BE2C (cell line): Measurements from ENCODE around the gene ESRP2.

Experiments
- DNase-seq: peaks from one replicate; pipeline ENCODE4 v3.0.0-alpha.2; 2020
- H3K27me3 ChIP-seq: fragments of 250-450 bp; sonication (Bioruptor Pico); 2 replicates; pipeline ENCODE4 v1.5.1; 2020; ENCODE audit warnings: mild to moderate bottlenecking
- H3K36me3 ChIP-seq: fragments of 250-450 bp; sonication (Bioruptor Pico); 2 replicates; pipeline ENCODE4 v1.5.1; 2020; ENCODE audit warnings: mild to moderate bottlenecking
- H3K4me1 ChIP-seq: fragments of 250-450 bp; sonication (Bioruptor Pico); 2 replicates; pipeline ENCODE4 v1.5.1; 2020
- H3K4me3 ChIP-seq: 2 replicates; pipeline ENCODE4 v1.5.1; 2011; ENCODE audit warnings: low read depth, low read length
- H3K9me3 ChIP-seq: fragments of 250-450 bp; sonication (Bioruptor Pico); 2 replicates; pipeline ENCODE4 v1.5.1; 2020
- TF ChIP-seq, protein P1 (sequence below): IDR thresholded peaks from 2 replicates; pipeline ENCODE4 v1.5.1; 2012; ENCODE audit warnings: mild to moderate bottlenecking, low read depth, low read length

ESRP2 gene

DNA sequence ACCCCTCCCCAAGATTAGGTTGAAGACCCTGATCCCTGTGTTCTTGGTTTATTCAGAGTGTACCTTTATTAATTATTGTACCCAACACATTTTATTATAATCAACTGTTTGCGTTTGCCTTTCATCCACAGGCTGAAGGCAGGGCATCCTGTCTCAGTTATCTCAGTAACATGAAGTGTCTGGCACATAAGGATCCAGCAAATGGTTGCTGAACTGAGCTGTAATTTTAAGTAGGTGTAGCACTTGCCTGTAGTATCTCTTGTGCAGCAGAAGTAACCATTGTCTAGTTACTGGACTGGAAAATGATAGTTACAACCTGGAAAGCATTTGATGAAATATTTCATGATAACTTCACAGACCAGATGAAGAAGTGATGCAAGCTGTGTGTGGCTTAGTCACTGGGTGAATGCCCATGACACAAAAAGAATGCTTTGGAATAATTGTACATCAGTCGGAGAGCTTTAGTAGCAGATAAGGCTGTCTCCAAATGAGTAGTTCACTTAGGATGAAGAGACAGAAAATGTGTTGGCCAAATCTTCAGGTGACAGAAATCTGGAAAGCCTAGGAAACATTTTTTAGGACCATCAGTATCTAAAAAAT is 56.6 kb downstream of the ESRP2 start:
- Histone ChIP-seq H3K4me3 (no peak overlapping the region), H3K27me3 (no peaks in the 10 kb centered on the region), H3K36me3 (peaks cover 58% of the 10 kb centered on the region), H3K9me3 (no peaks in the 10 kb centered on the region), H3K4me1 (no peaks in the 10 kb centered on the region)
- TF ChIP-seq, protein P1, sequence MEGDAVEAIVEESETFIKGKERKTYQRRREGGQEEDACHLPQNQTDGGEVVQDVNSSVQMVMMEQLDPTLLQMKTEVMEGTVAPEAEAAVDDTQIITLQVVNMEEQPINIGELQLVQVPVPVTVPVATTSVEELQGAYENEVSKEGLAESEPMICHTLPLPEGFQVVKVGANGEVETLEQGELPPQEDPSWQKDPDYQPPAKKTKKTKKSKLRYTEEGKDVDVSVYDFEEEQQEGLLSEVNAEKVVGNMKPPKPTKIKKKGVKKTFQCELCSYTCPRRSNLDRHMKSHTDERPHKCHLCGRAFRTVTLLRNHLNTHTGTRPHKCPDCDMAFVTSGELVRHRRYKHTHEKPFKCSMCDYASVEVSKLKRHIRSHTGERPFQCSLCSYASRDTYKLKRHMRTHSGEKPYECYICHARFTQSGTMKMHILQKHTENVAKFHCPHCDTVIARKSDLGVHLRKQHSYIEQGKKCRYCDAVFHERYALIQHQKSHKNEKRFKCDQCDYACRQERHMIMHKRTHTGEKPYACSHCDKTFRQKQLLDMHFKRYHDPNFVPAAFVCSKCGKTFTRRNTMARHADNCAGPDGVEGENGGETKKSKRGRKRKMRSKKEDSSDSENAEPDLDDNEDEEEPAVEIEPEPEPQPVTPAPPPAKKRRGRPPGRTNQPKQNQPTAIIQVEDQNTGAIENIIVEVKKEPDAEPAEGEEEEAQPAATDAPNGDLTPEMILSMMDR = no peak
- DNase-seq = no peak
